ENCODE measurements around the gene XK.

- TF ChIP-seq CTCF (conservative IDR thresholded peaks at IDR 0.05) (no peak), EZH2 (IDR thresholded peaks at IDR 0.05; ENCODE audit: low read depth) (no peak)
Measured at GRCh38 chrX:37712458-37712857, 26.9 kb downstream of the XK start.

Measured in PC-9 (cell line).